ENCODE data around the gene ANAPC2.
A peak's percentile ranks its signal among the peaks of the same experiment; 100 is the strongest.

- TF ChIP-seq POLR2A (IDR thresholded peaks at IDR 0.05) (no peak), CTCF (IDR thresholded peaks at IDR 0.05) (peak in 1 of 6 experiments; percentile 17)
These were observed 13.6 kb downstream of the ANAPC2 start for GRCh38 chr9:137174722-137175293.
